Lower leg skin (tissue), 3 donors: ENCODE measurements around the gene TP53RK.

ENCODE experiments used
- CTCF ChIP-seq, 3 donors: fragments of 450-650 bp; IDR thresholded peaks; one replicate each; pipeline ENCODE4 v1.5.1; 2016; ENCODE audit warnings: antibody characterized with exemption in 3 of 3, mild to moderate bottlenecking in 3 of 3, moderate library complexity in 2 of 3
- POLR2A ChIP-seq, 2 donors: fragments of 450-650 bp; IDR thresholded peaks; one replicate each; pipeline ENCODE4 v1.6.1; 2016 to 2017; ENCODE audit warnings: antibody characterized with exemption in 2 of 2, mild to moderate bottlenecking in 1 of 2, moderate library complexity in 1 of 2

DNA sequence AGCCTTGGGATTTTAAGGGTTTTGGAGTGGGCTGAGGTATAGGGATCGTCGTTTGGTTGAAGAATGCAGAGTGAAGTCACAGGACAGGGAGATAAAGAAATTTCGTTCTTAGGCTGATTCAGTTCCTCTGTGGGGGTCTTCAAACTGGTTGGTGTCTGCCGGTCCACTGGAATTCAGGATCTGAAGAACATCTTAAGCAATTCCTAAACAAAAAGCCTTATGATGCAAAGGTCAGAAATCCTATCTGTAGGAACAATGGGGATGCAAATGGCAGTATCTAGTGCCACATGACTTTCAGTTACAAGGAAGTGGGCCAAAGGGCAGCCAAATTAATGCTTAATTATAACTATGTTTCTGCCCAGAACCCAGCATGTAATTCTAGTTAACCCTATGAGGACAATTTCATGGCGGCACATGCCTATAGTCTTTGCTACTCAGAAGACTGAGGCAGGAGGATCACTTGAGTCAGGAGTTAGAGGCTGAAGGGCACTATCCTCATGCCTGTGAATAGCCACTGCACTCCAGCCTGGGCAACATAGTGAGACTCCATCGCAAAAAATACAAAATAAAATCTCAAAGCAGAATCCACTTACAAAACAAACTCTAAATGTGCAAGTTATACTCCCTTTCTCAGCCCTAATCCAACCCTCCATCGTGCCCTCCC is 15.6 kb upstream of the TP53RK start:
- TF ChIP-seq CTCF (IDR thresholded peaks at IDR 0.05) (no peak), POLR2A (IDR thresholded peaks at IDR 0.05) (no peak)
